ENCODE data around the gene RPS6KA2.

The RPS6KA2 gene

DNA sequence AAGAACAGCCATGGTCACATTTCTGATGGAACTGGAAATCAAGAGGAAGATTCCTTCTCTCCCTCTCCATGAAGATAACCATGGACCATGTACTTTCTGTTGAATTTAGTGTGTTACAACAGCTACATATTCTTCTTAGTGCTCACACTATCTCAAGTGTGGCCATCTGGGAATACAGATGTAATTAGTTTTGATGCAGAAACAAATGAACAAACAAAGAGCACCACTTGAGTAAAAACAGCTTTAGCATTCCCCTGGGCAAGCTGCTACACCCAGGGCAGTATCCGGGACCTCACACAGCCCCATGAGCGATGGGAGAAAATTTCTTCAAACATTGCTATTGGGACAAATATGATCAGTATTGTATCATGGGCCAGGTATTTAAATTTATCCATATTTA is 115.7 kb downstream of the RPS6KA2 start:
- Histone ChIP-seq H3K36me3 (replicated peaks) (no peaks in the 10 kb centered on the region), H3K27me3 (replicated peaks) (no peaks in the 10 kb centered on the region), H3K27ac (no peak overlapping the region), H3K4me3 (ENCODE audit: low read depth, low read length) (no peak overlapping the region)
- TF ChIP-seq, protein P1, sequence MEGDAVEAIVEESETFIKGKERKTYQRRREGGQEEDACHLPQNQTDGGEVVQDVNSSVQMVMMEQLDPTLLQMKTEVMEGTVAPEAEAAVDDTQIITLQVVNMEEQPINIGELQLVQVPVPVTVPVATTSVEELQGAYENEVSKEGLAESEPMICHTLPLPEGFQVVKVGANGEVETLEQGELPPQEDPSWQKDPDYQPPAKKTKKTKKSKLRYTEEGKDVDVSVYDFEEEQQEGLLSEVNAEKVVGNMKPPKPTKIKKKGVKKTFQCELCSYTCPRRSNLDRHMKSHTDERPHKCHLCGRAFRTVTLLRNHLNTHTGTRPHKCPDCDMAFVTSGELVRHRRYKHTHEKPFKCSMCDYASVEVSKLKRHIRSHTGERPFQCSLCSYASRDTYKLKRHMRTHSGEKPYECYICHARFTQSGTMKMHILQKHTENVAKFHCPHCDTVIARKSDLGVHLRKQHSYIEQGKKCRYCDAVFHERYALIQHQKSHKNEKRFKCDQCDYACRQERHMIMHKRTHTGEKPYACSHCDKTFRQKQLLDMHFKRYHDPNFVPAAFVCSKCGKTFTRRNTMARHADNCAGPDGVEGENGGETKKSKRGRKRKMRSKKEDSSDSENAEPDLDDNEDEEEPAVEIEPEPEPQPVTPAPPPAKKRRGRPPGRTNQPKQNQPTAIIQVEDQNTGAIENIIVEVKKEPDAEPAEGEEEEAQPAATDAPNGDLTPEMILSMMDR (IDR thresholded peaks at IDR 0.05; ENCODE audit: low read depth, low read length, missing control alignments): no peak
- DNase-seq: no peak
- in situ Hi-C loops (cut with HindIII; ENCODE audit: low pct_ligation_motif_present, low sequenced_read_pairs): no loop called here

DNA sequence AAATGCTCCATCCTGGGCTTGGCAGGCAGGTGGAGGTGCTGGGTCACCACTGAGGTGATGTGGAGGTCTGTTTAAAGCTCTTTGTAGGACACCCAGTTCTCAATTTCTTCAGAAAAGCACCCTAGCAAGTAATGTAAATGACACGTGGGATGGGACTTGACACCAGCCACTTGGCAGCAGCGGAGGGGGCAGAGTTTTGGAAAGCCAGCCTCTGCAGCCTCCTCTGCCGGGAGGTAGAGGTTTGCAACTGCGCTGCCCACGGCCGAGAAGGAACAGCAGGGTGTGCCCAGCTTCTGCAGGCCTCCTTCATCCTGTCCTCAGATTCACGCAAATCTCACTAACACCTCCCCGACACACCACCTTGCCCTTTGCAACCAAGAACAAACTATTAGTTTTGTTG is 117.9 kb downstream of the RPS6KA2 start:
- Histone ChIP-seq H3K4me3 (ENCODE audit: low read depth, low read length) (no peak overlapping the region), H3K27ac (no peak overlapping the region), H3K27me3 (replicated peaks) (no peaks in the 10 kb centered on the region), H3K36me3 (replicated peaks) (no peaks in the 10 kb centered on the region)
- TF ChIP-seq, protein P1 (IDR thresholded peaks at IDR 0.05; ENCODE audit: low read depth, low read length, missing control alignments): no peak
- no peak for DNase-seq
- in situ Hi-C loops (cut with HindIII; ENCODE audit: low pct_ligation_motif_present, low sequenced_read_pairs): no loop called here

DNA sequence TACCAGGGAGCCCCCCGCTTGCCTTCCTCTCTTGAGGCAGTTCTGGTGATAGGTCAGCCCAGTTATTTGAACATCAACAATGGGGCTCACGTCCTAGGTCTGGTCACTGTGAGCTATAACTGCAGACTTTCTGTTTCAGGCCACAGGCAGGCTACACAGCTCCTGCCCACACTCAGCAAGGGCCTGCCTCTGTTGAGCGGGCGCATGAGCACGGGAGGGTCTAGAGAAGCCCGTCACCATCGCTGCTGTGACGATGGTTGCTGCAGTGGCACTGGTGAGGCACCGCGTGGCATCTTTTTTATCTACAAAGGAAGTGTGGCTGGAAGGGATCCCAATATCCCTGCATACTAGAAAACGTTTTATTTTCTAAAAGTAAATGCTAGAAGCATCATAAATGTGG is 118.3 kb downstream of the RPS6KA2 start:
- TF ChIP-seq, protein P1 (IDR thresholded peaks at IDR 0.05; ENCODE audit: low read depth, low read length, missing control alignments): no peak
- DNase-seq: no peak
- Histone ChIP-seq H3K36me3 (replicated peaks) (no peaks in the 10 kb centered on the region), H3K4me3 (ENCODE audit: low read depth, low read length) (no peak overlapping the region), H3K27me3 (replicated peaks) (no peaks in the 10 kb centered on the region), H3K27ac (no peak overlapping the region)
- in situ Hi-C loops (cut with HindIII; ENCODE audit: low pct_ligation_motif_present, low sequenced_read_pairs): no loop called here

DNA sequence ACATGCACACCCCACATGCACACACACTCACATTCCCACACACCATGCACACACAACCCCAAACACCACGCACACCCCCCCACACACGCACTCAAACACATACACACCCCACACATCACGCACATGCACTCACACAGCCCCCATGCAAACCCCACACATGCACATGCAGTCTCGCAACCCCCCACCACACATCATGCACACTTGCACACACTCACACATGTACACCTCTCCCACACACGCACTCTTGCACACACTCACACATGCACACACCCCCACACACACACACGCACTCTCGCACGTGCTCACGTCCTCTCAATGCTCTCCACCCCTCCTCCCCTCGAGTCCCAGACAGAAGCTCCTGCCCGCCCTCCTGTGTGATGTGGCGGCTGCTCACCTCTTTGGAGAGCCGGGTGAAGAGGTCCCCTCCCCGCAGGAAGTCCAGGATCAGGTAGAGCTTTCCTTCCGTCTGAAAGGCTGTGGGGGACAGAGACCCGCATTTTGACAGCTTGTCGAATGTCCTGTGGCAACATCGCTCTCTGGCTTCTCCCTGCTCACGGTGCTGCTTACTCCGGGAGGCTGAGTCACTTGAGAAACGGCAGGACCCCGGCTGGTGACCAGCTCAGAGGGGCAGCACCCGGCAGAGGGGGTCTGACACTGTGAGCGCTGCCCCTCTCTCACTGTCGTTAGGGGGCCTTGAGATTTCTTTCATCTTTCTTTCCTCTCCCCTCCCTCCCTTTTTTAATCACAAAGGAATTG is 119.1 kb downstream of the RPS6KA2 start:
- Histone ChIP-seq H3K27me3 (replicated peaks) (no peaks in the 10 kb centered on the region), H3K36me3 (replicated peaks) (no peaks in the 10 kb centered on the region), H3K27ac (no peak overlapping the region), H3K4me3 (ENCODE audit: low read depth, low read length) (no peak overlapping the region)
- in situ Hi-C loops (cut with HindIII; ENCODE audit: low pct_ligation_motif_present, low sequenced_read_pairs): no loop called here
- no peak for DNase-seq
- TF ChIP-seq, protein P1 (IDR thresholded peaks at IDR 0.05; ENCODE audit: low read depth, low read length, missing control alignments): no peak

DNA sequence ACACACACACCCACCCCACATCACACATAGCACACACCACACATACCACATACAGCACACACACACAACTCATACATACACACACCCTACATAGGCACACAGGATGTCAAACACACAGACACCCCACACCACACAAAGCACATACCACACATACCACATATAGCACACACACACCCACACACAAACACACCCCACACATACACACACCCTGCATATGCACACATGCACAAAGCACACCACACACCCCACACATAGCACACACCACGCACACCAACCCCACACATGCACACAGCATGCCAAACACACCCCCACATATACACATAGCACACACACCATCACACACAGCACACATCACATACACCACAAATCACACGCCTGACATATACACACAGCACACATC is 119.7 kb downstream of the RPS6KA2 start:
- no peak overlapping the region for H3K27ac ChIP-seq
- H3K4me3 ChIP-seq (ENCODE audit: low read depth, low read length): no peak overlapping the region
- no peak for DNase-seq
- in situ Hi-C loops (cut with HindIII; ENCODE audit: low pct_ligation_motif_present, low sequenced_read_pairs): no loop called here
- no peaks in the 10 kb centered on the region for H3K36me3 ChIP-seq (replicated peaks)
- TF ChIP-seq, protein P1 (IDR thresholded peaks at IDR 0.05; ENCODE audit: low read depth, low read length, missing control alignments): no peak
- H3K27me3 ChIP-seq (replicated peaks): no peaks in the 10 kb centered on the region

Data from brain microvascular endothelial cell (primary cell).